HG03060 (cell line): ENCODE measurements around the gene RALBP1.
A peak's percentile ranks its signal among the peaks of the same experiment; 100 is the strongest.

Experiments
- ATAC-seq: cut with Tn5 transposase; IDR thresholded peaks from one replicate; pipeline ENCODE4 v1.9.1; 2021; ENCODE audit warnings: low read depth, moderate number of reproducible peaks; ENCODE audit not compliant: unreplicated experiment

Gene RALBP1

DNA sequence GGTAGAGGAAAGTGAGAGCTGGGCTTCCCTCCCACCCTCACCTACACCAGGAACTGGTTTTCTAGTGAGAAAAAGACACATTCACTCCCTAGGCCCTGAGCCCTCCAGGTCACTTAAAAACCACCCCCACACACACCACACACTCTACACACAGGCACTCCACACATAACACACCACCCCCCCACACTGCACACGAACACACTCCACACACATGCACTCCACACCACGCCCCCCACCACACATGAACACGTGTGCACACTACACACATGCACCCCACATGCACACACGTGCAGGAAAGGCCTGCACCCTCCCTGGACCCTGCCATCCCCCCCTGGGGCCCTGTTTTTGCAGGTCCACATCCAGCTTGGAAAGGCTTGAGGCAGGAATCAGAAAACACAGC is 67.6 kb downstream of the RALBP1 start:
- ATAC-seq: no peak

DNA sequence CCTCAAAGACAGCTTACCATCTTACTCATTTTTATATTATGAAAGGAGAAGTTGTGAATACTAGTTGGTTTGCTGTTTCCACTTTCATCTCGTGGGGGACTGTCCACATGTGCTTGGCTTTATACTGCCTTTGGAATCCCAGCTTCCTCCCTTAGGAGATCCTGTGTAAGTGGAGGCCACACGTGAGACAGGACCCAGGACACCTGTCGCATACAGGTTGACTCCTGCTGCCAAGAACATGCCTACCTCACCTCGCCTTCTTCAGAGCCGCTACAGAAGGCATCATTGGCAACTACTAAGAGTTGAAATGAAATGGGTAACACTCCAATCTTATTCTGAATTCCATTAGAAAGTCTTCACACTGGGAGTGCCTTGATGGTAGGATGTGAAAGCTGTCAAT is 69.7 kb downstream of the RALBP1 start:
- ATAC-seq: no peak

DNA sequence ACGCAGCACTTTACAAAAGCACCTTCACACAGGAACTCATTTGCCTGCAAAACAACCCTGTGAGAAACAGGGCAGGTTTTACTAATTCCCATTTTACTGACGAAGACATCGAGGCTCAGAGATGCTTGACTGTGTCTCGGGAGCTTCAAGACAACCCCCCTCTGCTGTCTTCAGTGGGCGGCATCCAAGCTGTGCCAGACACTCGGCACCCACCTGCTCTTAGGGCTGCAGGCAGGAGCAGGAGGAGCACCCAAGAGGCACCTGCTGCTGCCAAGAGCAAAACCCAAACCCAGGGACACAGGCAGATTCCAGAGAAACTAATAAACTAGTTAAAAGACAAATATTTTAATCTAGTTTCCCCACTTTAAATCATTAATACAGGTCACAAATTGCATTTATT is 71.2 kb downstream of the RALBP1 start:
- no peak for ATAC-seq

DNA sequence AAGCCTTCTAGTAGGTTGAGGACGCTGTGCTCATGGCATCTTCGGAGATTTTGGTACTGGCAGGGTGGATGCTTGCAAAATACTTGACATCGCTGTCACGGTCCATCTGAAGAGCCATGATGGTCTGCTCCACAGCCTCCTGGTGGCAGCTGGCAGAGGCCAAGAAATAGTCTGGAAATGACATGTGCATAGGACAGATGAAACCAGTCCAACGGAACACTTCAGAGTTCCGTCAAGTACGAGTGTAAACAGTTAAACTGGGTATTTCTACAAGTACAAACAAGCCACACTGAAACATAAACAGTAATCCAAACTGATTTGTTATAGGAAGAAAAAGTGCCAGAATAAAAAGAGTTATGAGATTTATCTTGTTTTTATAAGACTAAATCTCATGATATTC is 72.5 kb downstream of the RALBP1 start:
- no peak for ATAC-seq

DNA sequence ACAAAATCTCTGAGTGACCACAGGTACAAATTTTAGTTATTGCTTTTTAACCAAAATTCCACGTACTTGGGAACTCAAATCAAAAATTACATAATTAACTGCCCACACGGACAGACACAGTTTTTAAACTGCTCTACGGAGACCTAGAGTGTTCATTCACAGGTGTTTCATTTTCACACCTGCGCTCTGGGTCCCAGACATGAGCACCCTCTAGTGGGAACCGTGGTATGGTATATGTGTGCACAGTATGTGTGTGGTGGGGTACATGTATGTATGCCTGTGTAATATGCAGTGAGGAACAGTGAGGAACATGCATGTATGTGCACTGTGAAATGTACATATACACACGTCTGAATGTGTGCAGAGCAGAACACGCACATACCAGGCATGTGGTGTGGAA is 74.1 kb downstream of the RALBP1 start:
- ATAC-seq: no peak

DNA sequence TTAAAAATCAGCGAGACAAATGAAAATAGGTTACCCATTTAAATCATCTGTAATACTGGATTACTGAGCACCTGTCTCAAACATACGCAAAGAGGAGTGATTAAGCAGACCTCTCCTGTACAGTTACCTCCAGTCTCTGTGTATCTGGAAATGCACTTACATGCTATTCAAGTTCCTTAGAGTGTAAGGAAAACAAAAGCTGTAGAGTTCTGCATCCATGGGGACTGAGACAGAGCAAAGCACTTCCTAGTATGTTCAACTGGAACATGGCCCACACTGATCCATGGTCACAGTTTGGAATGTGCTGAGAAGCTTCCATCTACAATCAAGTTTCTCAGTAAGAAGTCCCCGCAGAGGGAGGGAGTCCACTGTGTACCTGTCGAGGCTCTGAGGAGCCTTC is 75.1 kb downstream of the RALBP1 start:
- no peak for ATAC-seq

DNA sequence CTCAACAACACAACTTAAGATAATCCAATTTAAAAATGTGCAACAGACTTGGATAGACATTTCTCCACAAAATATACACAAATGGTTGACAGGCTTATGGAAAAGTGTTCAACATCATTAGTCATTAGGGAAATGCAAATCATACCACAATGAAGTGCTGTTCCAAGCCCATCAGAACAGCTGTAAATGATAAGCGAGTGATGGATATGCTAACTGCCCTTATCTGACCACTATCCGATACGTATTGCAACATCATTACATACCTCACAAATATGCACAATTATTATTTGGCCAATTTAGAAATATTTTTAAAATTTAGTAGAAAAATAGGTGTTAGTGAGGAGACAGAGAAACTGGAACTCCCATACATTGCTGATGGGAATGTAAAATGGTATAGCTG is 76.9 kb downstream of the RALBP1 start:
- ATAC-seq: no peak

DNA sequence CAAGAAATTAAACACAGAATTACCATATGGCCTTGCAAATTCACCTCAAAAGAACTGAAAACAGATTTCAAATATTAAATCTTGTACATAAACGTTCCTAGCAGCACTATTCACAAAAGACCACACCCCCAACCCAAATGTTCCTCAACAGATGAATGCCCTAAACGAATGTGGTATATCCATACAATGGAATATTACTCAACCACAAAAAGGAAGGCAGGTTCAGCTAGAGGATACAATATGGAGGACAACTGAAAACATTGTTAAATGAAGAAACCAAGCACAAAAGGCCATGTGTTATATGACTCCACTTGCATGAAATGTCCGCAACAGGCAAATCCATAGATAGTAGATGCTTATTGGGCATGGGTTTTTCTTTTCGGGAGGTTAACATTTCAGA is 77.3 kb downstream of the RALBP1 start:
- ATAC-seq: no peak

DNA sequence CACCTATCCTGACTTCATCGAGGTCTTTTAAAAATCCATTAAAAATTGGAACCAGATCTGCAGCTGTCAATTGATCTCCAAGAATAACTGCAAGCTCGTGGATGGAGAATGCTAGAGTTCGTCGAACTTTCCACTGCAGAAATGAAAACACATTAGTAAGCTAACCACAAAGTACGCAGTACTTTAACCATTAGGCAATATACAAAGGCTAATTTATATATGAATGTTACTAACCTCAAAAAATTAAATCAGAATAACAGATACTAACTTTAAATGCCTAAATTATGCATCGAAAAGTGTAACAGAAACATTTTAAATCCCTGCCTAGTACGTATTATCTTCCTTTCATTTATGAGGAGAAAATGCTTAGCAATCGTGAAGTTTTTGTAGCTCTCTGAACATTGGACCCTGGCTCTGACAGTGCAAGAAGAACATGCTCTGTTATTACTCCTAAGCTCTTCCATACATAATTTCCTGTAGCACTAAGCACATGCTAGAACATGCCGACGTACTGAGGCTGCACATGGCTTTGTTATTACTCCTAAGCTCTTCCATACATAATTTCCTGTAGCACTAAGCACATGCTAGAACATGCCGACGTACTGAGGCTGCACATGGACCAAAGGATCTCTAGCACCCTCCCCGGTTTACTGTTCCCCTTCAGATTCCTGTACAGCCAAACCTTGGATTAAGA is 82.1 kb downstream of the RALBP1 start:
- ATAC-seq: no peak

DNA sequence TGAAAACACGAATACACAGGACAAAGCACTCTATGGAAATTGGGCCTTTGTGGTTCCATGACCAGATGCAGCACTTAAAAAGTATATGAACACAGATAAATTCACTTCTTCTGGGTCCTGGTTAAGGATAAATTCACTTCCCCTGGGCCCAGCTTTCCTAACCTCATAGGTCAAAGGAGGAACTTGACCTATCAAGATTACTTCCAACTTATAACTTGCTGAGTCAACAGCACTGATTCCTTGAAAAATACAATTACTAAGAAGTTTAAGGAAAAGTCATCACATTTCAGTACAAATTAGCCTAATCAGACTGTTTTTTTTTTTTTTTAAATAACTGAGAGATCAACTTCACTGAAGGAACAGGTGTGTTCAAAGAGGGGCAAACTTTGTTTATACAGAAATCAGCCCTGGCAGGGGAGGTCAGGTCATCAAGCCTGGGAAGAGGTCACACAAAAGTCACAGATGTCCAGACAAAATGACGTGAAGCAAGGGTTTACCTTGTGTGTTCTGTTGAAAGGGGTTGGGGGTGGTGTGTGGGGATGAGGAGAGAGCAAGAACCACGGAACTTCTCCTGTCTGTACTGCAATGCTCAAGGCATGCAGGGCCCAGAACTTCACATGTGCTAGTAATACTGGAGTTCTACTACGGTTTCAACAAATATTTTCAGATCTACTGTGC is 83.2 kb downstream of the RALBP1 start:
- no peak for ATAC-seq

DNA sequence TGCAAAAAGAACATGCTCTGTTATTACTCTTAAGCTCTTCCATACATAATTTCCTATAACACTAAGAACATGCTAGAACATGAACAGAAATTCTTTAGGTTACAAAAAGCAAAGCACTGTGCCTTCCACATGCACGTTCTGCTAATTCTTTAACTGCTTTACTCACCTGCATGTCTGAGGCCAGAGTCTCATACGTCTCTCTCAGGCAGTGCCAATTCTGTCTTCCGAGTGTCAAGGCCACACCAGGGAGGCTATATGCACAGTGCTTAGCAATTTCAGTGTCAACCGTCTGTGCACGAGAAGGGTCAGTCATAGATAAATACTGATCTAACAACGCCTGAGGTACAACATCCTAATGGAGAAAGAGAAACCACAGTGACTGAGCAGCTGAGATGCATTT is 83.9 kb downstream of the RALBP1 start:
- no peak for ATAC-seq

DNA sequence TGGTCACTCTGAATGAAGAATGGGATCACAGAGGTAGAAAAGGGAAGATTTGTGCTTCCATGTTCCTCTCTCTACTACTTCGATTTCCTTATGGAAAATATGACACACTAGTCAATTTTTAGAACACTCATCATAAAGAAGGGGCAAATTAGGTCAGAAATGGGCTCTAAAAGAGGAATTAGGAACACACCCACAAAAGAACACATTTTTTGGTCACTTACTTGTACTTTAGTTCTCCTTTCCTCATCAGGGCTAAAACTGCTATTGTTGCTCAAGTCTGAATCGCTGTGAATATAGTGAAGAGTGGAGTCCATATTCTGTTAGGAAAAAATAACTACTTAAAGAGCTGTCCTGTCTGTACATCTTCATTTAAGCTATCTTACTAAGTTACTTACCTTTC is 86.4 kb downstream of the RALBP1 start:
- ATAC-seq: no peak

DNA sequence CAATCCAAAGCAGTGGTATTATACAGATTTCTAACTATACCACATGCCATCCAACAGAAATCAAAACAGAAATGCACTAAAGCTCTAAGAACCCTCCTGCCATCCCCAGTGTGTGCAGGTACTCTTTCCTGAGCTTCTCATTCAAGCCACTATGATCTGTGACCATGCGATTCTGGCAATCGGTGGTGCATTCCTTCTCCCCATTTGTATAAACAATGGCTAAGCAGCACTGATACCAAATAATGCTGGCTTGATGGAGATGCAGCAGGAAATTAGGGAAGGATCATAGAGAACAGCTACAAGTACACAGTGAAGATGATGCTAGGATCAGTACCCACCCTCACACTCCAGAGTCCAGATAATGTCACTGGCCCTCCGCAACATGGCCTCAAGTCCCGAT is 87.3 kb downstream of the RALBP1 start:
- ATAC-seq: no peak

DNA sequence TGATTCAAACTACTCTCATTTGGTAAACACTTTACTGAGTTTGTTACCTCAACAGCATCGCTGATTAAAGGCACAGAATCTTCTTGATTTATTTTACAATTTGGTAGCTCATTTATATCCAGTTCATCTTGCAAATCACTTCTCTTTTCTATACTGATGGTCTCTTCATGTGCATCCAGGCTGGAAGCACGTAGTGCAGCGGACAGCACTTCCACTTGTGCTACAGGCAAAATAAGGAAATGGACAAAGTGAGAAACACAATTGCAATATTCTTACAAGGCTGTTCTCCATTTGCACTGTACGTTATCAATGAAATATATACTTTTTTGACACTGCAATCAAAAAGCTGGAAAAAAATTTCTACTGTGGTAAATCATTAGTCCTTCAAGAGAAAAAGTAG is 88.0 kb downstream of the RALBP1 start:
- no peak for ATAC-seq

DNA sequence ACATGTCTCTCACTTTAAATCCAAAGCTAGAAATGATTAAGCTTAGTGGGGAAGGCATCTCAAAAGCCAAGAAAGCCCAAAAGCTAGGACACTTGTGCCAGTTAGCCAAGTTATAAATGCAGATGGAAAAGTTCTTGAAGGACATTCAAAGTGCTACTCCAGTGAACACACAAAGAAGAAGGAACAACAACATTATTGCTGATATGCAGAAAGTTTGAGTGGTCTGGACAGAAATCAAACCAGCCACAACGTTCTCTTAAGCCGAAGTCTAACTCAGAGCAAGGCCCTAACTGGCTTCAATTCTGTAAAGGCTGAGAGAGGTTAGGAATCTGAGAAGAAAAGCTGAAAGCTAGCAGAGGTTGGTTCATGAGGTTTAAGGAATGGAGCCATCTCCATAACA is 90.1 kb downstream of the RALBP1 start:
- ATAC-seq: no peak

DNA sequence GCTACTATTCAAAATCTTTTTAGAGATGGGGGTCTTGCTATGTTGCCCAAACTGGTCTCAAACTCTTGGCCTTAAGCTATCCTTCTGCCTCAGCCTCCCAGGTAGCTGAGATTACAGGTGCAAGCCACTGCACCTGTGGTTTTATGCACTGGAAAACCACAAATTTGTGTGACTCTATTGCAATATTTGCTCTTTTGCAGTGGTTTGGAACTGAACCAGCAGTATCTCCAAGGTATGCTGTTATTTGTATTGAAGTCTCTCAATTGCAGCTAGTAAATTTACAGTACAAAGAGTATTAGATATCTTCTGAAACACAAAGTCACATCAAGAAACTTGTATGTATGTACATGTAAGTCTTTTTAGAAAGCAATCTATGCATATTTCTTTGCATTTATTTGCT is 92.9 kb downstream of the RALBP1 start:
- ATAC-seq: no peak

DNA sequence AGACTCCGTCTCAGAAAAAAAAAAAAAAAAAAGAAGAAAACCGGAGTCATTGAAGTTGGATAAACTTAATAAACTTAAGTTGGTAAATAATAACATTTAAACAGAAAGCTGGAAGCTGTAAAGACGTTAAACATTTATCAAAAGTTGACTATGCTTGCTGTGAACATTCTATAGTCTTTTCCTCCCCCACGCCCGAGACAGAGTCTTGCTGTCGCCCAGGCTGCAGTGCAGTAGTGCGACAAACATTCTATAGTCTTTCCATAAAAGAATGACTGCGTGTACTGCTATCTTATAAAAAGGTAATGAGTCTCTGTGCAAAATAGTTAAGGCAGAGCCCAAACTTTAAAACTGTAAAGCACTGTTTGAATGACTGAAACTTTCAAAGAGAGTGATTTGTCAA is 93.9 kb downstream of the RALBP1 start:
- no peak for ATAC-seq

DNA sequence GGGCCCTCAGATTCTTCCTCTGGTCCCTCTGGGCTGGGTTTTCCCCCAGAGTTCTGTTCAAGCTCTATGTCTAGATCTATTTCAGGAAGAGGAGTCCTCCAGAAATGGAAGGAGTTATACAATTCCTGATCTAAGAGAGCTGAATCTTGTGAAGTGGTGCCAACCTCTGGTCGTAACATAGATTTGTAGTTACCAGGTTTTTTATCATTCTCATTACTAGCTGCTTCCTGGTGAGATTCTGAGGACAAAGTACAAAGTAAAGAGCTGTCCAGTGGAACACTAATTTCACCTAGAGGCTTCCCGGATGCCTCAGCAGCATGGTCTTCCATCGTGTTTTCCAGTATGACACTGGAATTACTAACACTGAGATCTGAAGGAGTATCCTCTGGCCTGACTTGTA is 94.9 kb downstream of the RALBP1 start:
- no peak for ATAC-seq

DNA sequence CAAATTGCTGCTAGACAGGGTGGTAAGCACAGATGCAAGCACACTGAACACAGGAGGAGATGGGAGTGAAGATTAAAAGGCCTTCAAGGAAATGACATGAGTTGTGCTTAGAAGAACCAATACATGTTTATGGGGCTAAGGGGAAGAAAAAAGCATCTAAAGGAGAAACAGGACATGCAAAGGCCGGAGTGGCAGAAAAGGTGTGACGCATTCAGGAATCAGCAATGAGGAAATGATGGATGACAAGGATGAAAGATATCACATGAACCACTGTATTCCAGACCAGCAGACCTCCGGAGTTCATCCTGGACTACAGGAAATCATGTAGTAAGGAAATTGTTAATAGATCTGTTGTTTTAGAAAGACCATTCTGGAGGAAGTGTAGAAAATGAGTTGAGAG is 96.2 kb downstream of the RALBP1 start:
- ATAC-seq: no peak

DNA sequence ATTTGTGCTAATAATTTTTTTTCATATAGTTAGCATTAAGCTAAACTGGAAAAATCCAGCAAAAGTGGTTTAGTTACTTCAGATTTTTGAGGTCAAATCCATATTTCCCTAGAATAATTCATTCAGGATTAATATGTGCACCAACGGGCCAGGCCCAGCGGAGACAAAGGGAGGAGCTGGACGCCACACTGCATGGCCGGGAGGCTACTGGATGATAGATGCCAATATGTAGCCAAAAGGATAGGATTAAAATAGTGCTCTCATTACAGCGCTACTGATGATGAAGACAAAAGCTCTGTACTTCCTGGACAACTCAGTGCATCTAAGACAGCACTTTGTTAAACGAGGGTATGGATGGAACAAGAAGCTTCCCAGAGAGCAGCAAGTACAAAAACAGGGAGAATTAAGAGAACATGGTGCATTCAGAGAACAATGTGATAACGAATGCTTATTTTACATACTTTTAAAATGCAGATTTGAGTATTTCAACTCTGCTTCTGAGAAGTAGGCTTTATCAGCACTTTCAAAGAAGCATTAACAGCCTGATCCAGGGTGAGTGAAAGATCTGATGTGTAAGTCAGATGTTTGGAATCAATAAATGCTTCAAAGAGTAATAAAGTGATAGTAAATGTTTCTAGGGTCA is 99.3 kb downstream of the RALBP1 start:
- ATAC-seq: no peak

DNA sequence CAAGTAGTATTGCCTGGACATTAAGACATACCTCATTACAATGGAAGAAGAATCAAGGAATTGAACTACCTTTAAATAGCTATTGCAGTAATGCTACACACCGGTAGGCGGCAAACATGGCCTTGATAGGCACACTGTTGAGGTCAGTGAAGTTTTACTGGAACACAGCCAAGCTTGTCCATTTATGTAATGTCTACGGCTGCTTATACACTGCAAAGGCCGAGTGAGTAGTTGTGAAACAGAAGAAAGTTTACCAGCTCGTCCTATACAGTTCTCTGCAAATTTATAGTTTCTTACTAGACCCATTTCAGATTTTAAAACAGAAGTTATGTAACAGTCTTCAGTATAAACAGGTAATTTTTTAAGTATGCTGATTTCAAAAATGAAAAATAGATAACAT is 100.2 kb downstream of the RALBP1 start:
- ATAC-seq: peak; percentile 82

DNA sequence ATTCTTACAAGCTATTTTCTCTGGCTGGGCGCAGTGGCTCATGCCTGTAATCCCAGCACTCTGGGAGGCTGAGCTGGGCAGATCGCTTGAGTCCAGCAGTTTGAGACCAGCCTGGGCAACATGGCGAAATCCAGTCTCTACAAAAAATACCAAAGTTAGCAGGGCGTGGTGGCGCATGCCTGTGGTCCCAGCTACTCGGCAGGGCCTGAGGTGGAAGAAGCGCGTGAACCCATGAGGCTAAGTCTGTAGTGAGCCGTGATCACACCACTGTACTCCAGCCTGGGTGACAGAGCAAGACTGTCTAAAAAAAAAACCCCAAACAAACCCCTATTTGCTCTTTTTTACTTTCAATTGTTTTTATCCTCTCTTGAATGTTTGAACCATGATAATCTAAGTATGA is 102.0 kb downstream of the RALBP1 start:
- ATAC-seq: no peak
